Non-pigmented ciliary epithelial cell (primary cell): ENCODE measurements around the gene PTPN22.

Source experiments
- DNase-seq: peaks from one replicate; pipeline ENCODE4 v3.0.0-alpha.2; 2010; ENCODE audit warnings: low read depth

The PTPN22 gene

GRCh38 chr1:113871597-113872113 is at the start of gene PTPN22:
TSS of gene PTPN22 (minus strand) at chr1:113871712.
- peak; percentile 73 for DNase-seq

- DNase-seq: no peak
Measured at GRCh38 chr1:113918243-113918642, 46.7 kb upstream of the PTPN22 start.

- DNase-seq: no peak
Measured at GRCh38 chr1:113917400-113918082, 46.0 kb upstream of the PTPN22 start.

GRCh38 chr1:113916974-113917373 is 45.5 kb upstream of the PTPN22 start:
- DNase-seq: no peak

DNA sequence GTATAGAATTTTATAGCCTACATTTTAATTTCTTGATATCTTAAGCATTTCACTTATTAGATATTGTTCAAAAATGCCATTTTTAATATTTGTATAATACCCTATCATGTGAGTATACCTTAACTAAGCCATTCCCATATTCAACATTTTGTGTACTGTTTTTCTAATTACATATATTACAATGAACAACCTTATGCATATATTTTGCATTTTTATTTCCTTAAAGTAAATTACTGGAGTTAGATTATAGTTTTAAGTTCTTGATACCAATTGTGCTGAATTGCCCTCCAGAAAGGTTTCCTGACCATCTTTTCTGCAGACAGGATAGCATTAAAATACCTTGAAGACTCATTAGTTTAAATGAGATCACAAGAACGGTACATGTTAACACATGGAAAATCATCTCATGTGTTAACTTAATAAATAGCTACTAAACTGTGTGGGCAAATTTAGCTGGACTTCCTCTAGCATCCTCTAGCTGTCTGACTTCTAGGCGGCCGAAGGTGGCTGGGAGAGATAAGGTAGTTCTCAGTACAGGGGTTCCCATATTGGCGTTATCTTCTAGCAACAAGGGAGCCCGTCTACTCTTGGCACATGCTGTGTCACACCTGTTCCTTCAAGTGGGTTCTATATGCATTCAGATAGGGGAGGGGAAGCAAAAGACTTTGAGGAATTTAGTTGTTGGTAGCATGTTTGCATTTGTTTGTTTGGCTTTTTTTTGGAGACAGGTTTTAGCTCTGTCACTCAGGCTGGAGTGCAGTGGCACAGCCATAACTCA is 42.6 kb upstream of the PTPN22 start:
- DNase-seq: no peak

- no peak for DNase-seq
Measured at GRCh38 chr1:113913312-113913668, 41.8 kb upstream of the PTPN22 start.

- DNase-seq: no peak
Measured at GRCh38 chr1:113912594-113913311, 41.2 kb upstream of the PTPN22 start.

DNA sequence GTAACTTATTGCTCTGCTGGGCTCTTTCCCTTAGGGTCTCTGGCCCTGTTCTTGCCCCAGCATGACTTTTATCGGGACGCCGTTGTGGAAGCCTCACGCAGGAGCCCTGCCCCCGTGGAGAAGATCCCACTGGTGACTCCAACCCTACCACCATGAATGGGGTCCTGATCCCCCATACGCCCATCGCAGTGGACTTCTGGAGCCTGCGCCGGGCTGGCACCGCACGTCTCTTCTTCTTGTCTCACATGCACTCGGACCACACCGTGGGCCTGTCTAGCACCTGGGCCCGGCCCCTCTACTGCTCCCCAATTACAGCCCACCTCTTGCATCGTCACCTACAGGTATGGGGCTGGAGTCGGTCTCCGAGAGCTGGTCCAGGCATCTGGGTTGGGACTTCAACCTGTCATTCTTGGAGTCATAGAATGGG is 33.9 kb upstream of the PTPN22 start:
- DNase-seq: no peak

DNA sequence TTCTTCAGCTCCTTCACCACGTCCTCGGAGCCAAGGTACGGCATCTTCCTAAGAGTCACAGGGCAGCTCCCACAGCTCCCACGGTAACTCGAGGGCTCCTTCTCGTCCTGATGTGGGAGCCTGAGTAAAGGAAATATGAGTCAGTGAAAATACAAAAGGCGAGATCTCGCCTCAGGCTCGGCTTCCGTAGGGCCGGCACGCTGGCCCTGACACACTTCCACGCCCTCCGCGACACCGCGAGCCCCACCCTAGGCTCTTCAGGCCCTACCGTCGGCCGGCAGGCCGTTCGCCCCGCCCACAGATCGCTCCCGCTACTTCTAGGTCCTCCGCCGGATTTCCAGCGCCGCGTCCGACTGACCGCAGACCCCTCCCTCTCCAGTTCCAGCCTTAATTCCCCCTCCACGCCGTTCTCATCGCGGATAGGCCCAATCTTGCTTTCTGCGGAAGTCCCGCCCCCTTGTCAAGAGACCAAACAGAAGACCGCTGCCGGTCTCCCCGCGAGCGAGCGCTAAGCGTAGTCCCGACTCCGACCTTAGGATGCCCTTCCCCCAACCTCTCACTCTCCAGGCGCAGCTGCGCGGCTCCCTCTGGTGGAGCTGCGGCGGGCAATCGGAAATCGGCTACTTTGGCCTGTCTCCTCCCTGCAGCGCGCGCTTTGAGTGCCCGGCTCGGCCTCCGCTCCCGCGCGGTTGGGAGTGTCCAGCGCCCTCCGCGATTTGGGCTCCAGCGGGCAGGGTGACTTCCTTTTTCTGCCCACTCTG is 33.3 kb upstream of the PTPN22 start, which contains the start of the genes AP4B1 and DCLRE1B:
AP4B1 (minus strand) TSS at position 126 of the 761 bp plus-strand sequence; CDS start at position 44, 82 bp downstream.
DCLRE1B (plus strand) TSS at position 653 of the 761 bp plus-strand sequence. CDS start 261 bp downstream, outside the sequence.
- DNase-seq: peak; percentile 100

DNA sequence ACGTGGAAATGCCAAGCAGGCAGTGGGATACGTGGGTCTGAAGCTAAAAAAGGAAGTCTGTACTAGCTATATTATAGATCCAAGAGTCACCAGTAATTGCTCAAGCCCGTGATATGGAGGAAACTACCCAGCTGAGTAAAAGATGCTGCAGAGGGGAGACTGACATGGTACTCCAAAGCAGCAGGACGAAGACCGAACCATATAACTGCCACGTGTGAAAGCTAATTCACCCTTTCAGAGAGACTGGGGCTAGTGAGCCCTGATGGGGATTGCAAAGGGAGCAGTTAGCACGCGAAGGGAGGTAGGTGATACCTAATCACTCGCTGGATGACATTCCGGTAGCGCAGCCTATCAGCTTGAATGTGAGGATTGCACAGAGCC is 32.8 kb upstream of the PTPN22 start:
- DNase-seq: no peak

GRCh38 chr1:113903501-113904292 is 32.2 kb upstream of the PTPN22 start:
- no peak for DNase-seq

DNA sequence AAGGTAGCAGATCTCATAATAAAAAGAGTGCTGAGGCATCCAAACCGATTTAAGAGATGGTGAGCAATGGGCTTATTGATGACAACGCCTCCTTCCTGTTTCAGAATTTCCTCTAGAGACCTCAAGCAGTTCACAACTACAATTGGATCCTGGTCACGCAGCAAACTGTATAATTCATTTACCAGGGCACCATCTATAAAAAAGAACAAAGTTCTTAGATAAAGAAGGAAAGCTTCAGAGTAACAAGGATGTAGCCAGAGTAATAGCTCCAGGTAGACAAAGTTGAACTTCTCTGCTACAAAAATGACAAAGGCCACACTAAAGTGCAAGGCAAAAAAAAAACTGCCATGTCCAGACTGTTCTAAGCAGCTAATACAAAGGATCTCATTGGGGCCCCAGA is 29.7 kb upstream of the PTPN22 start:
- no peak for DNase-seq

GRCh38 chr1:113899111-113899510 is 27.6 kb upstream of the PTPN22 start:
- no peak for DNase-seq

DNA sequence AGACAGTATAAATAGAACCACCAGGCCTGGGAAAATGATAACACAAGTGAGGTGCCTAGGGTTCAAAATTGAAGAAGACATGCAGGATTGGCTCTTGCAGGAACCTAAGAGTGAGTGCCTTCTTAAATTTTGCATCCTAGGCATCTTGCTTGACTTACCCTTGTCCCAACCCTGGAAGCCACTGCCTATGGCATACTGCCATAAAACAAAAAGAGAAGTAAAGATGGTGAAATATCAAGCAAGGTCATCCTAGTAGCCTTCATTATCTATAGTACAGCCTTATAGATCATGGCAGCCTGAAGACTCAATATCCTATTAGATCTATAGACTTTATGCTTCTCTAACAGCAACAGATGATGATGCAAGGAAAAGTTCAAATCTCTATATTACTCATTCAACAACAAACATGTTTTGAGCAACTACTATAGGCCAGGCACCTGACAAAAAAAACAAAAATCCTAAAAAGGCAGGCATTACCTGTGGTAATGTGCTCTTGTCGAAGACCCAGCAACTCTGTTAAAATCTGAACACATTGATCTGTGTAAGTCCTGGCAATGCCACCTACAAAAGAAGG is 26.8 kb upstream of the PTPN22 start:
- no peak for DNase-seq

DNA sequence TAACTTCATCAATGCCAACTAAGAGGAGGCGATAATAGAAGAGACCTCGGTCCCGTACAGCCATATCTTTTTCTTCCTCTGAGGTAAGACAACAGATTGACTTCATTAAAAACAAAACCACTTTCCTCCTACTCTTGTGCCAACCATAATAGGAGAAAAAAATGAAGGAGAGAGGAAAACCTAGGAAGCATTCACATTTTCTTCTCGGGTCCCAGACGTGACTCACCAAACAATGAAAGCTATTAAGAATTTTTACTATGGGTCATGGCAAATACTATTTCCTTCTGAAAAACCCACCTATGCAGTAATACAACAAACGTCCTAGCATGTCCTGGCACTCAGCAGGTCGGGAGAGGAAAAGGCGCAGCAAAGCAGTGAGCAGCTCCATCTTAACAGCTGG is 24.4 kb upstream of the PTPN22 start:
- DNase-seq: no peak

- DNase-seq: no peak
Measured at GRCh38 chr1:113895098-113895497, 23.6 kb upstream of the PTPN22 start.

DNA sequence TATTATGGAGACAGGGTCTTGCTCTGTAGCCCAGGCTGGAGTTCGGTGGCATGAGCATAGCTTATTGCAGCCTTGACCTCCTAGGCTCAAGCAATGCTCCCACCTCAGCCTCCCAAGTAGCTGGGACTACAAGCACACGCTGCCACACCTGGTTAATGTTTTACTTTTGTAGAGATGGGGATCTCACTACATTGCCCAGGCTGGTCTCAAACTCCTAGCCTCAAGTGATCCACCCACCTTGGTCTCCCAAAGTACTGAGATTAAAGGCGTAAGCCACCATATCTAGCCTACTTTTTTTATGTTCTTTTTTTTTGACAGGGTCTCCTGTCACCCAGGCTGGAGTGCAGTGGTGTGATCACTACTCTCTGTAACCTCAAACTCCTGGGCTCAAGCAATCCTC is 21.8 kb upstream of the PTPN22 start:
- no peak for DNase-seq

GRCh38 chr1:113891631-113892220 is 20.2 kb upstream of the PTPN22 start:
- DNase-seq: no peak

GRCh38 chr1:113890816-113891215 is 19.3 kb upstream of the PTPN22 start:
- DNase-seq: no peak
